HL-60/S4 treated with retinoic acid at 250 ng/mL for 4 days and 3 days (cell line): Measurements from ENCODE around the gene GLA.

Experiments
- in situ Hi-C: fragments of 300-500 bp; cut with MboI; formaldehyde crosslinking; loops from 2 replicates; pipeline ENCODE4 v1.7.0; 2022; ENCODE audit warnings: low sequenced_read_pairs

GLA gene

DNA sequence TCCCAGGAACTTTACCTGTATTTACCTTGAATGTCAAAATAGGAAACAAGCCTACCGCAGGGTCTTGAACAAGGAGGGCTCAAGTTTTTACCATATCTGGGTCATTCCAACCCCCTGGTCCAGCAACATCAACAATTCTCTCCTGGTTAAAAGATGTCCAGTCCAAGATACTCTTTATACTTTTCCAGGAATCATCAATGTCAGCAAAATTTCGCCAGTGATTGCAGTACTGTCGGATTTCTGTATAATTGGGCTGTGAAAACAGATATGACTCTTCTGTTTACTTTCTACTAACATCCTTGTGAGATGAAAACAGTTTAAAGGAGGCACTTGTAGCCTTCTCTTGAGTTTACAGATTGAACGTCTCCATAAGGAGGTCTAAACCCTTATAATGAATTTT, 9.0 kb downstream of the GLA start:
- in situ Hi-C loops = no loop called here

- in situ Hi-C loops = no loop called here
Measured at GRCh38 chrX:101397779-101398178, 9.9 kb downstream of the GLA start.

- in situ Hi-C loops = no loop called here
Measured at GRCh38 chrX:101395789-101396188, 11.9 kb downstream of the GLA start.

GRCh38 chrX:101394372-101394771, 13.4 kb downstream of the GLA start:
- in situ Hi-C loops = no loop called here

DNA sequence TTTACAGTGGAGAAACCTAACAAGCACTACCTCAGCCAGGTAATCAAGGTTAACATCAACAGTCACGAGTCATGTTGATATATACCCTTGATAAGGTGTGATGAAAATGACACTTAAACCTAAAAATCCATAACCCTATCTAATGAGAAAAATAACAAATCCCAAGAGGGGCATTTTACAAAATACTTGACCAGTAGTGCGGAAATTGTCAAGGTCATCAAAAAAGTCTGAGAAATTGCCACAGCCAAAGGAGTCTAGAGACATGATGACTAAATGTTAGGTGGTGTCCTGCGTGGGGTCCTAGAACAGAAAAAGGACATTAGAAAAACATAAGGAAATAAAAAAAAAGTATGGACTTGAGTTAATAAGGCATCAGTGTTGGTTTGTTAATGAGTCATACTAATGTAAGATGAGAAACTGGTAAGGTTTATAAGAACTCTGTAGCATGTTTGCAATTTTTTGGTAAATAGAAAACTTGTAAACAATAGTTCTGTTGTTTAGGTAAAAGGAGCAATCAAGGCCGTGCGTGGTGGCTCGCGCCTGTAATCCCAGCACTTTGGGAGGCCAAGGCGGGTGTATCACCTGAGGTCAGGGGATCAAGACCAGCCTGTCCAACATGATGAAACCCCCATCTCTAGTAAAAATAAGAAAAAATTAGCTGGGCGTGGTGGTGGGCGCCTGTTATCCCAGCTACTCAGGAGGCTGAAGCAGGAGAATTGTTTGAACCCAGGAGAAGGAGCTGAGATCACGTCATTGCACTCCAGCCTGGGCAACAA, 14.0 kb downstream of the GLA start:
- in situ Hi-C loops = no loop called here

DNA sequence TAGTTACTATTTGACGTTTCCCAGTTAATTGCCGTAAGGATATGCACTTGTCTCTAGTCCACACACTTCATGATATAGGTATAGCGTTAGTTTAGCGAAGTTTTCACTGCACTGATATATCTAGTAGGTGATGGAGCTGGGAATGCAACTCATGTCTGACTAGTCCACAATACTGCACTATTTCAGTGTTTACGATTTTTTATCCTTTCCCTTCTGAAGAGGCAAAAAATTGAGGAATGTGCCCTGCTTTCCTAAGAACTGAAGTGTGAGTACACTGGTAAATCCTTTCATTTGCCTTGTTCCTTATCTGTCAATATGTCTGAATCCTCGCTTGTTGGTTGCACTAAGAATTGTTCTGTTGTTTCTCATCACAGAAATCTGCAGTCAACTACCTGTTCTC, 15.9 kb downstream of the GLA start:
- in situ Hi-C loops = no loop called here

GRCh38 chrX:101390664-101391525, 16.8 kb downstream of the GLA start, which contains the start of gene RPL36A:
Gene RPL36A, plus strand, starts transcription at chrX:101391011. Its CDS starts 33 bp downstream, at chrX:101391044.
- in situ Hi-C loops = no loop called here

DNA sequence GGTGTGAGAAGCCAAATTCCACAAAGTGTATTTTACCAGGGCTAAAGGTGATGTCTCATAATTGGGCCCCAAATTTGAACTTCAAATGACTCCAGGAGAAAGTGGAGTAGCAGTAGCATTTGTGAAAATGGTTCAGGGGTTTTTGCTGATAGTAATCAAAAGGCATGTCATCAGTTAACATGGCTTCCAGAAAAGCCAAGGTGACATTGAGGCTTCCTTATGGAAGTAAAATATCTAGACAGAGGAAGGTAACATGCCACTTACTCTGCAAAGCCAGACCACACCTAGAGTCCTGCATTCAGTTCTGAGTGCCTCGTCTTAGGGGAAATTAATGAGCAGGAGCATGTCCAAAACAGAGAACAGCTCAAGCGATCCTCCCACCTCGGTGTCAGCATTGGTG, 19.1 kb downstream of the GLA start:
- in situ Hi-C loops = no loop called here

- in situ Hi-C loops = no loop called here
Measured at GRCh38 chrX:101386542-101386885, 21.2 kb downstream of the GLA start.

- in situ Hi-C loops = no loop called here
Measured at GRCh38 chrX:101385795-101386541, 21.8 kb downstream of the GLA start, which contains the start of gene BTK. Gene BTK, minus strand, starts transcription at chrX:101386191. Its CDS starts 10,907 bp downstream, at chrX:101375284.

- in situ Hi-C loops = no loop called here
Measured at GRCh38 chrX:101385026-101385684, 22.6 kb downstream of the GLA start.

DNA sequence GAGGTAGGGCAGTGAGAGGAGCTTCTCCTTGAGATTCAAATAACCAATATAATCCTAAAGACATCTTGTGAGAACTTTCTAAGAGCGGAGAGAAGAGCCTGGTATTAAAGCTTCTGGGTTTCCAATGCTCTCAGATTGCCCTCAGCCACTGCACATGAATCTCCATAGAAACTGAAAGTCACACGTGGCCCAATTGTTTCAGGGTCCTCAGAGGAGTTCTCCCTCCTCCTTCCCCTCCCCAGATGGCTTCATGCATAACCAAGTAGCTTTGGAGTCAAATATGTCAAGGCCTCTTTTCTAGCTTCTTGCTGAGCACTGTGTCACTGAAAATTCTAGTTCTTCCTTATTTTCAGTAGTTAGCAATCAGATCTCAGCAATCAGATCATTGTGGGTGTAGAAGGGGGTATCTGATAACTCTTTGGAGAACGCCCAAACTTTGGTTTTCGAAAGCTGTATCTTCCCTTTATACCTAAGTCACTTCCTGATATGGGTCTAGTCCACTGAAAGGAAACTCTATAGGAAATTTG, 24.0 kb downstream of the GLA start:
- in situ Hi-C loops = no loop called here

DNA sequence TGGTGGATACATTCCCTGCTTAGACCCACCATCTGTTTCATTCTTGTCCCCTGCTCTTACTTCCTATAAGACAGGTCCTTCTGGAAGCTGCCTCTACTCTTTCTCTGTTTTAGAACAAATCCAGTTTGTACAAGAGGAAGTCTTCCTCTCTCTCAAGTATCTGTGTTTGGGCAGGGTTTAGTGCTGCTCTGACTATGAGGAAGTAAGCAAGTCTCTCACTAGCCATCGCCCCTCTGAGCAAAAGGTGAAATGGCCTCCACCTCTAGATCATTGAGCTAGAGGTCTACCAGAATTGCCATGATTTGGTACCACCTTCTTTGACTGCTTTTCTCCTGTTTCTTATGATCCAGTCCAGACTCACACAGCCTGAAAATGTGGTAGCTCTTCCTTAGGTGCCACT, 30.2 kb downstream of the GLA start:
- in situ Hi-C loops = no loop called here

DNA sequence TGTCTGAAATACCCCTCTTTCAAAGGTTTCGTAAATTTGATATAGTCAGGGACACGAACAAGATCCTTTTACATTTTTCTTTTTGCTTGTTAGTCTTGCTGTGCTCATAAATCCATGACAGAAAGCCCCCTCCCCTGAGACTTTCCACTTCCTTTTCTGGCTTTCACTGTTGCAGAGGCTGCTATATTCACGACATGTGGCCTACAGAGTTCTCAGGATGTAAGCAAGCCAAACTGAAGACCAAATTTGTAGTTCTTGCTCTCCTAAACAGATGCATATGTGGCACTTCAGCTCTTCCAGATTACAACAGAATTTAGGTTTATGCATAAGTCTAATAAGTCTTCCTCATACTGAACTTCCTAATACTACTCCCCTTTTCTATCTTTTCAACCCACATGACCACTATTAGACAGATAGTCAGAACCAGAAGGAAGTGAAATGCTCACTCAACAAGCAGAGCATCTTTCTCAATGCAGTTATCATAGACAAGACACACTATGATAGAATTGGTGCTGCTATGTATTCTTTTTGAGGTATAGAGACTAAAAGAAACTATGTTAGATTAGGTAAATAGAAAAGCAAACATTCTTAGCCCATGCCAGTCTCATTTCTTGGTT, 36.7 kb downstream of the GLA start:
- in situ Hi-C loops = no loop called here

DNA sequence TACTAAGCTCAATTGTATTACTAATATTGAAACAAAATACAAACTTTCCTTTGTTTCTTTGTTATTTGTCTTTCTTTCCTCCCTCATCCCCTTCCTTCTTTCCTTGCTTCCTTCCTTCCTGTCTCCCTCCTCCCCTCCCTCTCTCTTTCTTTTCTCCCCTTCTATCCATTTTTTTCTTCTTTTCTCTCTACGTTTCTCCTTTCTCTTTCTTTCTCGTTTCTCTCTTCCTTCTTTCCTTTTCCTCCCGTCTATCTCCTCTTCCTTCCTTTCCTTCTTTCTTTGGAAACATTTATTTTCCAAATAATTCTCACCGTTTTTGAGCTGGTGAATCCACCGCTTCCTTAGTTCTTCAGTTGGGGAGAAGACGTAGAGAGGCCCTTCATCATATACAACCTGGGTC, 38.0 kb downstream of the GLA start:
- in situ Hi-C loops = no loop called here

GRCh38 chrX:101368800-101369199, 38.9 kb downstream of the GLA start:
- in situ Hi-C loops = no loop called here

DNA sequence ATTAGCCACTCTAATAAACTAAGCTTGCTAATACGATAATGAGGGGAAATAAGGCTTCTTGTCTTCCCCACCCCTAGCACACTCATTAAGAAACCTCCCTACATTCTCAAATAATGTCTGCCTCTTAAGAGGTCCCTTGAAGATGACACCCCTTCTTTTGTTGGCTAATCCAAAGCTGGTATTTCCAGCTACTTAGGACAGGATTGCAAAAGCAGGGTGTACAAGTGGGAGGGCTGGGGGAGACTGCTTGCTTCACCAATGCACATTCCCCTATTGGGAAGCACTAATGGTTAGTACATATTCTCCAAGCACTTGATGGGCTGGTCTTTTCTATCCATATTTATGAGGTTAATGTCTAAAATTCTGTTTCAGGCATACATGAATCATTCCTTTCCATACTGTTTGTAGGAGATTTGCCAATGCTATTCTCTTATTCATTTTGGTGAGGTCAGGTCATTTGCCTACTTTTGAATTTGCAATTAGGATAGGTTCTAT, 42.4 kb downstream of the GLA start:
- in situ Hi-C loops = no loop called here

- in situ Hi-C loops = no loop called here
Measured at GRCh38 chrX:101362757-101363156, 45.0 kb downstream of the GLA start.

DNA sequence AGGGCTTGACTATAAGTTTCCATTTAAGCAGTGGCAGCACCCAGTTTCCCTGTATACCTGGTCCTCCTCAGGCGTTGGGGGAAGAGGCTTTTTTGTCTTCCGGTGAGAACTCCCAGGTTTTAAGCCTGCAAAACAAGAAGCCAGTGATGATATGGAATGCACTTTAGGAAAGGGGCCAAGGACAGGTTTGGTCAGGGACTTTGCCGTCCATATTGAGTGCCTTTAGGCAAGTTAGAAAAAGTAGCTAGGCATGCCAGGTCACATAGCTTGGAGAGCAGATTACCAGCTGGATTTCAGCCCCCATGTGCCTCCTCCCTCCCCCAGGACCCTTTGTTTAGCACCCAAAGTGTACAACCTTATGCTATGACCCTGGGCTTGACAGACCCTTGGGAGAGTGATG, 45.6 kb downstream of the GLA start:
- in situ Hi-C loops = no loop called here

DNA sequence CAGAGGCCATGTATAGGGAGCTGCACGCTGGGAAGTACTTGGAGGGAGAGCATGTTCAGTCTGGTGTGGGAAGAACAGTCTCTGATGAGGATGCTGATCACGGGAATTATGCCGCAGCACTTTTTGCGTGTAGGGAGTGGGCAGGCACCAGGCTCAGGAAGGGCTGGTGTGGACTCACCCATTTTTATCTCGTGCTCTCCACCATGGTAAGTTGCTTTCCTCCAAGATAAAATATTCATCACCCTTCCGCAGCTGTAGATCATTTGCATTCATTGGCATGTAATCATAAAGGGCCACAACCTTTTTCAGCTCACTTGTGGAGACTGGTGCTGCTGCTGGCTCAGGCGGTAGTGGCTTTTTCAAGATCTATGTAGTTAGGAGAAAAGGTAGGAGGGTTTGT, 47.3 kb downstream of the GLA start:
- in situ Hi-C loops = no loop called here
